Spleen (tissue), 11 donors: ENCODE results near the gene CYP1A1. TPM values are rescaled to one million over a fixed set of nuclear protein-coding genes. Genes with fewer than 3 reads are reported as not detected.
"Not testable (repeated sequence)": the region's sequence is repeated elsewhere in the genome, so short reads cannot be mapped to it uniquely, and the experiment has no call there.

Experiments
- DNase-seq: peaks from one replicate; pipeline ENCODE4 v3.0.0-alpha.2; 2020
- H3K27ac ChIP-seq, 8 donors: fragments of 200-600 bp; sonication (generic) in 7 of 8; 1 replicate in 4 of 8; 2 replicates in 4 of 8; pipeline versions ENCODE4 v1.5.0 to v1.8.0; 2016 to 2021; ENCODE audit warnings: inconsistent platforms in 4 of 8, mild to moderate bottlenecking in 4 of 8, moderate library complexity in 1 of 8
- H3K27me3 ChIP-seq, 7 donors: fragments of 200-600 bp; sonication (generic) in 6 of 7; replicated peaks in 1 of 7; 1 replicate in 4 of 7; 2 replicates in 3 of 7; pipeline versions ENCODE4 v1.5.0 to v1.8.0; 2016 to 2021; ENCODE audit warnings: inconsistent platforms in 3 of 7, mild to moderate bottlenecking in 1 of 7
- H3K36me3 ChIP-seq, 6 donors: fragments of 200-600 bp; sonication (generic) in 5 of 6; 1 replicate in 4 of 6; 2 replicates in 2 of 6; pipeline versions ENCODE4 v1.5.0 to v1.8.0; 2016 to 2021; ENCODE audit warnings: inconsistent platforms in 2 of 6
- H3K4me1 ChIP-seq, 6 donors: fragments of 200-600 bp; sonication (generic) in 5 of 6; 1 replicate in 3 of 6; 2 replicates in 3 of 6; pipeline versions ENCODE4 v1.5.0 to v1.8.0; 2016 to 2021; ENCODE audit warnings: inconsistent platforms in 3 of 6
- H3K4me3 ChIP-seq, 8 donors: fragments of 200-600 bp; sonication (generic) in 7 of 8; 1 replicate in 4 of 8; 2 replicates in 4 of 8; pipeline versions ENCODE4 v1.5.0 to v1.8.0; 2016 to 2021; ENCODE audit warnings: inconsistent platforms in 4 of 8, mild to moderate bottlenecking in 4 of 8, moderate library complexity in 2 of 8
- H3K9me3 ChIP-seq, 8 donors: fragments of 200-600 bp; sonication (generic) in 7 of 8; 1 replicate in 4 of 8; 2 replicates in 4 of 8; pipeline versions ENCODE4 v1.5.0 to v1.8.0; 2016 to 2021; ENCODE audit warnings: inconsistent platforms in 4 of 8
- CTCF ChIP-seq, 11 experiments: fragments of 200-600 bp in 7 of 11; fragments of 450-650 bp in 4 of 11; sonication (generic) in 4 of 11; IDR thresholded peaks in 8 of 11; conservative IDR thresholded peaks in 3 of 11; 1 replicate in 7 of 11; 2 replicates in 4 of 11; pipeline versions ENCODE4 v1.4.0 to v1.8.0; 2016 to 2021; ENCODE audit warnings: antibody characterized with exemption in 11 of 11, inconsistent platforms in 4 of 11, mild to moderate bottlenecking in 1 of 11
- POLR2A ChIP-seq, 3 donors: fragments of 450-650 bp; IDR thresholded peaks; one replicate each; pipeline ENCODE4 v1.5.1; 2017; ENCODE audit warnings: antibody characterized with exemption in 3 of 3, mild to moderate bottlenecking in 1 of 3
- POLR2AphosphoS5 ChIP-seq, 3 donors: sonication (generic); formaldehyde crosslinking; IDR thresholded peaks; one replicate each; pipeline ENCODE4 v1.5.1; 2017; ENCODE audit warnings: antibody characterized with exemption in 3 of 3
- WGBS, 5 donors: extraction: QIAGEN DNeasy Blood & Tissue Kit in 3 of 5; methylation state at CpG; one replicate each; pipeline versions ENCODE4 v1.1.5 to v1.1.7; 2013 to 2018; 5-methylcytosine and 5-hydroxymethylcytosine counted together
- intact Hi-C: fragments of 100-400 bp; cut with DNase I; formaldehyde crosslinking; loops from one replicate; pipeline ENCODE4 v1.15.0; 2023; ENCODE audit warnings: low total_unique reads
- polyA plus RNA-seq, 3 donors: library from polyadenylated mRNA; stranded (reverse); fragments of 200-250 nt; gene quantifications; one replicate each; pipeline ENCODE4 v1.2.1, GENCODE V29; 2013
- total RNA-seq, 7 donors: library from RNA; depleted of rRNA in 3 of 7; stranded (reverse); fragments of >200 nt in 3 of 7; fragmentation: NEBNext Ultra II Directional in 4 of 7; extraction: Animal tissue kit (Norgen Biotek cat#: 25700) in 4 of 7; gene quantifications; one replicate each; pipeline versions ENCODE4 v1.1.0 to v1.2.1, GENCODE V29; 2016 to 2021
- donor health status: healthy with polysubstance abuse.
- donor health status: DM: no; HTN: no; CAD: no; lungs with moderate emphysema.
- donor health status: DM: no; HTN: no; CAD: no.
- donor health status: Bipolar disorder and iron deficiency.
- donor health status: healthy.
- donor health status: DM: no; HTN: no; CAD: no.
- donor health status: DM: yes; HTN: yes; CAD: no.

CYP1A1 gene
- total and polyA plus RNA-seq, 10 donors, result 0.03 to 1.1 (median 0.05) TPM; not detected in 6

GRCh38 chr15:74749832-74750231 is 24.5 kb upstream of the CYP1A1 start:
- no peak for TF ChIP-seq CTCF (IDR thresholded peaks at IDR 0.05 in 8 of 11, conservative IDR thresholded peaks at IDR 0.05 in 3 of 11)
- TF ChIP-seq POLR2AphosphoS5 (IDR thresholded peaks at IDR 0.05), result no peak
- TF ChIP-seq POLR2A (IDR thresholded peaks at IDR 0.05), result no peak
- Histone ChIP-seq H3K36me3 (no peaks in the 10 kb centered on the region), H3K4me3 (no peak overlapping the region), H3K9me3 (no peaks in the 10 kb centered on the region), H3K27ac (no peak overlapping the region), H3K27me3 (peaks cover 0 to 4% (median 0%) of the 10 kb centered on the region in 7 donors), H3K4me1 (no peaks in the 10 kb centered on the region)
- 87 to 93% (median 91%) methylated on average over 6 to 20 of the region's 20 CpGs for whole genome bisulfite sequencing, 5 donors
- no peak for DNase-seq
- intact Hi-C loops, result no loop called here

DNA sequence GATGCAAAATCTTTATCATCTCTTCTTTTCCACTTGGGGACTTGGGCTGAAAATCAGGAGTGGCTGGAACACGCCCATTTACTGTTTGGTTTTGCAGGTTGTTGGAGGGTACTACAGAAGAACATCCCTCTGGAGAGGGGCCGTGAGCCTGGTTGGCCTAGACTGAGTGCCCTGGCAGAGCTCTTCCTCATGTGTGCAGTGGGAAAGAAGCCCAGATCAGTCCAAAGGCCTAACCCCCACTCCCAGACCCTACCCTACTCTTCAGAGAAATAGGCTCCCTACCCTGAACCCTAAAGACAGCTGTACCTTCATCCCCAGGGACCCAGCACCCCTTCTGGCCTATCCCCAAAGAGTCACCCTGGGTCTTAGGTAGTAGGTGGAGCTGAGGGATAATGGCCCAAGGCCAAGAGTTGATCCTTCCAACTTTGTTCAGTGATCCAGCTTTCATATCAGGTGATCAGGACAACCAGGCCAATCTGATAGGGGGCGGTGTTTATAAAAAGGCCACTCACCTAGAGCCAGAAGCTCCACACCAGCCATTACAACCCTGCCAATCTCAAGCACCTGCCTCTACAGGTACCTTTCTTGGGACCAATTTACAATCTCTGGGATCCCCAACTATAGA is 23.1 kb upstream of the CYP1A1 start, which contains the start of gene CYP1A2:
Gene CYP1A2 (plus strand): TSS at position 524 of the 625 bp plus-strand sequence. CDS start 894 bp downstream, outside the sequence.
- Histone ChIP-seq H3K4me1 (no peaks in the 10 kb centered on the region), H3K36me3 (no peaks in the 10 kb centered on the region), H3K9me3 (no peaks in the 10 kb centered on the region), H3K27ac (no peak within 1 kb of the TSS), H3K4me3 (no peak within 1 kb of the TSS), H3K27me3 (no peaks in the 10 kb centered on the region)
- 80 to 97% (median 89%) methylated on average over 3 of the region's 3 CpGs for WGBS, 5 donors
- TF ChIP-seq POLR2A (IDR thresholded peaks at IDR 0.05) (no peak), CTCF (IDR thresholded peaks at IDR 0.05 in 8 of 11, conservative IDR thresholded peaks at IDR 0.05 in 3 of 11) (no peak), POLR2AphosphoS5 (IDR thresholded peaks at IDR 0.05) (no peak)
- intact Hi-C loops, result no loop called here
- DNase-seq, result no peak

GRCh38 chr15:74746389-74746788 is 21.1 kb upstream of the CYP1A1 start:
- no peak overlapping the region for H3K27ac ChIP-seq
- H3K9me3 ChIP-seq, result peaks cover 0 to 9% (median 0%) of the 10 kb centered on the region in 8 donors
- no peak for TF ChIP-seq CTCF (IDR thresholded peaks at IDR 0.05 in 8 of 11, conservative IDR thresholded peaks at IDR 0.05 in 3 of 11)
- TF ChIP-seq POLR2A (IDR thresholded peaks at IDR 0.05), result no peak
- TF ChIP-seq POLR2AphosphoS5 (IDR thresholded peaks at IDR 0.05), result no peak
- intact Hi-C loops, result no loop called here
- no peaks in the 10 kb centered on the region for H3K4me1 ChIP-seq
- no peaks in the 10 kb centered on the region for H3K36me3 ChIP-seq
- H3K27me3 ChIP-seq, result peaks cover 0 to 13% (median 0%) of the 10 kb centered on the region in 7 donors
- H3K4me3 ChIP-seq, result no peak overlapping the region
- 58 to 68% (median 65%) methylated on average over 4 of the region's 4 CpGs for WGBS, 5 donors
- DNase-seq, result no peak

GRCh38 chr15:74742422-74742821 is 17.1 kb upstream of the CYP1A1 start:
- H3K4me3 ChIP-seq, result no peak overlapping the region
- no peak for TF ChIP-seq POLR2AphosphoS5 (IDR thresholded peaks at IDR 0.05)
- TF ChIP-seq POLR2A (IDR thresholded peaks at IDR 0.05), result no peak
- TF ChIP-seq CTCF (IDR thresholded peaks at IDR 0.05 in 8 of 11, conservative IDR thresholded peaks at IDR 0.05 in 3 of 11), result no peak
- no peaks in the 10 kb centered on the region for H3K4me1 ChIP-seq
- WGBS, 5 donors, result 82 to 93% (median 90%) methylated on average over 5 of the region's 5 CpGs
- peaks cover 0 to 22% (median 0%) of the 10 kb centered on the region in 7 donors for H3K27me3 ChIP-seq
- no peak for DNase-seq
- peaks cover 0 to 13% (median 3%) of the 10 kb centered on the region in 8 donors for H3K9me3 ChIP-seq
- H3K27ac ChIP-seq, result no peak overlapping the region
- intact Hi-C loops, result no loop called here
- no peaks in the 10 kb centered on the region for H3K36me3 ChIP-seq

DNA sequence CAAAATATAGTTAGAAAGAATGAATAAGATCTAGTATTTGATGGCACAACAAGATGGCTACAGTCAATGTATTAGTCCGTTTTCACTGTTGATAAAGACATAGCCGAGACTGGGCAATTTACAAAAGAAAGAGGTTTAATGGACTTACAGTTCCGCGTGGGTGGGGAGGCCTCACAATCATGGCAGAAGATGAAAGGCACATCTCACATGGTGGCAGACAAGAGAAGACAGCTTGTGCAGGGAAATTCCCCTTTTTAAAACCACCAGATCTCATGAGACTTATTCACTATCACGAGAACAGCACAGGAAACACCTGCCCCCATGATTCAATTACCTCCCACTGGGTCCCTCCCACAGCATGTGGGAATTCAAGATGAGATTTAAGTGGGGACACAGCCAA is 12.9 kb upstream of the CYP1A1 start:
- H3K27ac ChIP-seq, H3K4me3 ChIP-seq, intact Hi-C loops, DNase-seq, H3K4me1 ChIP-seq, H3K36me3 ChIP-seq: not testable (repeated sequence)
- WGBS, 5 donors, result 62 to 69% (median 68%) methylated on average over 5 of the region's 5 CpGs
- Histone ChIP-seq H3K27me3 (peaks cover 0 to 46% (median 0%) of the 10 kb centered on the region in 7 donors), H3K9me3 (peaks cover 0 to 13% (median 3%) of the 10 kb centered on the region in 8 donors)
